DMS53 treated with DMSO at 0.1 percent for 48 hours (cell line): ENCODE results near the gene GHR.
"Not testable (repeated sequence)": the region's sequence is repeated elsewhere in the genome, so short reads cannot be mapped to it uniquely, and the experiment has no call there.

ENCODE experiments used
- DNase-seq: peaks from one replicate; lab custom pipeline; 2025; ENCODE audit not compliant: unreplicated experiment; lab: John Stamatoyannopoulos, UW

GHR gene

GRCh38 chr5:42566652-42567295 is 143.5 kb downstream of the GHR start:
- DNase-seq, result no peak

DNA sequence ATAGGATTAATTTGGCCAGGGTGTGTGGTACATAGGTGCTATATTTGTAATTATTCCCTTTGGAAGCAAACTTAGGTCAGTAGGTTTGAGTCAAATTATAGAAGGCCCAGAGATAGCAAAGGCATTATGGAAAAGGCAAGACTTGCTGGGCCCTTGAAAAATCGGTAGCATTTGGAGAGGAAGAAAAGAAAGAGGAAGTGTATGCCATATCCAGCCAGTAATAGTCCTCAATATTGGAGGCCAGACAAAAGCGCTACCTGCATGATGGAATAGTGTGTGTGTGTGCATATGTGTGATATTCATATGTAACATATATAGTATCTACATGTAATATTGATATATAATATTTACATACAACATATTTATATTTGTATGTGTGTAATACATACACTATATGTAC is 146.1 kb downstream of the GHR start:
- DNase-seq, result no peak

GRCh38 chr5:42569953-42570548 is 146.8 kb downstream of the GHR start:
- no peak for DNase-seq

DNA sequence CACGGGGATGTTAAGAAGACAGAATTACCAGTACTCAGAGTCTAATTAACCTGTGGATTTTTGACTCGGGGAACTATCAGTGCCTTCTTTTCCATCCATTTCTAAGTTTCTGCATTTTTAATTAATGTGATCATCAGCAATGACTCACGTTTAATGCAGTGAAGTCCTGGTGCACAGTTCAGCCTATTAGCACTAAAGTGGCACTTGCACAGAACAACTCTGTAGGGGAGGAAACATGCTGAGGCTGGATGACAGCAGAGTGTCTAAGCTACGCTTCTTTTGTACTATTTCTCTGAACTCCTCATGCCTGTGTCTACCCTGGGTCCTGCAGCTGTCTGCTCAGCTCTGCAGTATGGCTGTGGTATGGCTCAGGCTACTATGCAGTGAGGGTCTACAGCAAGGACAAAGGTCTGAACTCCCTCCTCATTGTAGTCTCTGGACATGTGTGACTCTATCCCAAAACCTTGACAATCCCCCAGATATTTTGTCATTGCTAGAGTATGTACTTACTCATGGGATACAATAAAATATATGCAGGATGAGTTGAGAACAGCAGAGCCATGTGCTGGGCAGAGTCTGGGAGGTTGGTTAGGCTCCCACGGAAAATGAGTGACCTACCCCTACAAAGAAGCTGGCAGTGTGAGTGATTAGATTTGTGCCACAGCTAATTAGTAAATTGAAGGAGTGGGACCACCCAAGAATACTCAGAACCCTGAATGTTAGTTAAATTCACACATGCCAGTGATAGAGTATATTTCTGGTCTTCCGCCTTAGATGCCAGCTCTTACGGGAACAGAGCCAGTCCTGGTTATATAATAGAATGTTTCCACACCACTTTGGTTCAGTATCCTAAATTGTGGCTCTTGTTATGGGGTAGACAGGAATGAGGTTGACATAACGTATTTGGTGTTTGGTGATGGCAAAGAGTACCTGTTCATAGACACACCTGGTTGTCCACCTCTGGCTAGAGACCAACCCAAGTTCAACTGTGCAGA is 148.0 kb downstream of the GHR start:
- no peak for DNase-seq

GRCh38 chr5:42572313-42572712 is 149.1 kb downstream of the GHR start:
- no peak for DNase-seq

DNA sequence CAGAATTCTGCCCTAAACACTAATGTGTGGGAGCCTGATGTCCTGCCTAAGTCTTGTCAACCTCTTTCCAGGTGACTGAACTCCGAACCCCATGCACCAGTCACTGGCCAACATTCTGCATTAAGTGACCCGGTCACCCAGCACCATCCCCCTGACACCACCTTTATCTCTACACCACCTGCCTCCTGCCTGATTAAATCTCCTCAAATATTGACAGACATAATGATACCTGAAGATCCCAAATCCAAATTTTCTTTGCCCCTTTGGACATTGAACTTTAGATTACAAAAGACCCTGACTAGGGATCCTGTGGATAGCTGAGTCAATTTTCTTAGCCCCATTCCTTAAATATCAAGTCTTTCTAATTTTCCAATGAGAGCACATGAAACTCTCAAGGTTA is 150.1 kb downstream of the GHR start:
- no peak for DNase-seq

GRCh38 chr5:42575914-42576313 is 152.7 kb downstream of the GHR start:
- not testable (repeated sequence) for DNase-seq

DNA sequence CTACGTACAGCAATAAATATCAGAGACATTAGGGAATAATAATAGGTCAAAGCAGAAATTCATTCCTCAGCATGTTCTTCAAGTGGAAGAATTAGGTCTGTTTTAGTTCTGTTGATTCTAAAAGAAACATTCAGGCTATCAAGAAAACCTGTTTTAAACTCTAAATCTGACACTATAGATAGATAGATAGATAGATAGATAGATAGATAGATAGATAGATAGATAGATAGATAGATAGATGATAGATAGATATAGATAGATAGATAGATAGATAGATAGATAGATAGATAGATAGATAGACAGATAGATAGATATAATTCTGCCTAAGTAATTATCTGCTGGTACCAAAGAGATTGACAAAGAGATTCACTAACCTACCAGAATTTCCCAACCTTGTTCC is 155.7 kb downstream of the GHR start:
- DNase-seq, result not testable (repeated sequence)

- no peak for DNase-seq
Observed at GRCh38 chr5:42579320-42579719, 156.1 kb downstream of the GHR start.

DNA sequence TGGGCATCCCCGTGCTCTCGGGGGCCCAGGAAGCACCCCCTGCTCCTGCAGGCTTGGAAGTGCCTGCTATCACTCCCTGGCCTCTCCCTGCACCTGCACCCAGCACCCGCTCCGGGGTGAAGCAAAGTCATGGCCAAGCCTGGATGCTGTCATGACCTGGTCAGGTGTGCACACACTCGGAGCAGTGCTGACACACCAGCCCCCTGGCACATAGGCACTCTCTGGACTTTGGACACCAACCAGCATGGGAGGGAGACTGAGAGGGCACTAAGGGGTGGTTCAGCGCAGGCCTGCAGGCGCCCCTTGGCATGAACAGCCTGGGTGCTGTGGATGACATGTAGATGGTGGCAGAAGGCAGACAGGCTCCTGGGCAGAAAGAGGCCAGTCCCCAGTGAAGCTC is 158.6 kb downstream of the GHR start:
- DNase-seq, result no peak

- no peak for DNase-seq
Observed at GRCh38 chr5:42582723-42583122, 159.5 kb downstream of the GHR start.

- DNase-seq, result peak; percentile 34
Observed at GRCh38 chr5:42583322-42583721, 160.1 kb downstream of the GHR start.

GRCh38 chr5:42586625-42587024 is 163.4 kb downstream of the GHR start:
- DNase-seq, result no peak

DNA sequence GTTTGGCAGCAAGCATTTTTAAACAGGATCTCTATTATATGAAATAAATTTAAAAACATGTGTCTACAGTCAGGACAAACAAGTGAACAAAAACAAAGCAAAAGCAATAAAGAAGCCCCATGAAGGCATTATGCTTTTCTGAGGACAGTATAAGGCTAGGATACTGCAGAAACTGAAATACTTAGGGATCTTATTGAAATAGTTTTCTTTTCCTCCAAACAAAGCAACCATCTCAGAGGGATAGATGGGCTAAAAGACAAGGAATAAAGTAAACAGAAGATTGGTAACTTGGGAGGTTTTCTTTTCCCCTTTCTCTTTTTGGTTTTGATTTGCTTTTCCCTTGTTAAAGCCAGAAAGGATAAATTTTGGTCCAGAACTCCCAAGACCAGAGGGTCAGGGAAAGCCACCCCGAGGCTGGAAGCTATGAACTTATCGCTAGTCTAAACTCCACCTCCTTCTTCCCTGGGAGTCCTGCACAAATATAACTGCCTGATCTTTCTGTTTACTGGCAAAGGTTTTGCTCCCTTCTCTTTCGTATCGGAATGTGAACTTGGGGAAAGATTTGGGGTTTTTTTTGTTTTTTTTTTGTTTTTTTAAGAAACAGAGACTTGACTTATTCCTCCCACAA is 164.0 kb downstream of the GHR start:
- no peak for DNase-seq

GRCh38 chr5:42590566-42590965 is 167.3 kb downstream of the GHR start:
- no peak for DNase-seq

DNA sequence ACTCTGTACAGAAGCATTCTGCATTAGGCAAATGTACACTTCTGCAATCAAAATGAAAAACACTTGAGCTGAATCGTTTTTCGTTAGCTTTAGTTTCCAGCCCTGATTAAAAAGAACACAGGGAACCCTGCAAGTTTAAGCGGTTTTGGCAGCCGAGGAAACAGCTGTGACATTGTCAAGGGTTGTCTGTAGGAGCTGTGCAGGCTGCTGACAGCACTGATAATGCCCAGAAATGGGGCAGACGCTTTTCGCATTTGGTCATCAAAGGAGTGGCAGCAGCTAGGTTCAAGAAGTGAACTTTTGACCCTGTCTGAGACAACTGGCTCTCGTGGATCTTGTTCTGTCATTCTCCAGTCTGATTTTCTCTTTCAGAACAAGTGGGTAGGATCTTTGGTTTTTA is 167.8 kb downstream of the GHR start:
- DNase-seq, result no peak

DNA sequence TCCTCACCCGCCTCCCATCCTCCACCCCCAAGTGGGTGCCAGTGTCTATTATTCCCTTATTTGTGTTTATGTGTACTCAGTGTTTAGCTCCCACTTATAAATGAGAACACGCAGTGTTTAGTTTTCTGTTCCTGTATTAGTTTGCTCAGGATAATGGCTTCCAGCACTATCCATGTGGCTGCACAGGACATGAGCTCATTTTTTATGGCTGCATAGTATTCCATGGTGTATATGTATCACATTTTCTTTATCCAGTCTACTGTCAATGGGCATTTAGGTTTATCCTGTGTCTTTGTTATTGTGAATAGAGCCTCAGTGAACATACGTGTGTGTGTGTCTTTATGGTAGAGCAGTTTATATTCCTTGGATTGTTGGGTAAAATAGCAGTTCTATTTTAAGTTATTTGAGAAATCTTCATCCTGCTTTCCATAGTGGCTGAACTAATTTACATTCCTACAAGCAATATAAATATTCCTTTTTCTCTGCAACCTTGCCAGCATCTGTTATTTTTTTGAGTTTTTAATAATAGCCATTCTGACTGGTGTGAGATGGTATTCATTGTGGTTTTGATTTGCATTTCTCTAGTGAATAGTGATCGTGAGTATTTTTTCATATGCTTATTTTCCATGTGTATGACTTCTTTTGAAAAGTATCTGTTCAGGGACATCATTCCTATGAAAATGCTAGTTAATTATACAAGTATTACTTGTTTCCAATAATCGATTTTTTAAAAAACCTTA is 169.3 kb downstream of the GHR start:
- no peak for DNase-seq

GRCh38 chr5:42593591-42593990 is 170.4 kb downstream of the GHR start:
- DNase-seq, result no peak

- DNase-seq, result peak; percentile 13
Observed at GRCh38 chr5:42595597-42595996, 172.4 kb downstream of the GHR start.

DNA sequence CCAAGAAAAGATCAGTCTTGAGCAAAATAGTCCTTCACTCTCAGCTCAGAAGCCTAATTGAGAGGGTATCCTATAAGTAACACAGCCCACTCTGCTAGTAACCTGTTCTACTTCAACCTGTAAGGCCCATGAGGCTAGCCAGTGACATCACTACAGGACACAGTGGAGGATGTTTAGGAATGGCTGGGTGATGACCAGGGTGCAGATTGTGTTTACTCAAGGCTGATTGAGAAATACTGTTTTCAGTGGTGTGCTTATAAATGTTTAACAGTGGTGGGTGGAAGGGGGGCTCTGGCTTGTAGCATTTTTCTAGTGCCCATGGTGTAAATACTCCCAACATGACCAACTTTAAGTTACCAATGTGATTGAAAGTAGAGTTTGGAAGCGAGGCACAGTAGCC is 173.6 kb downstream of the GHR start:
- no peak for DNase-seq
